Esophagus (tissue), 2 donors: ENCODE data around the gene IL36B. TPM values are rescaled to one million over a fixed set of nuclear protein-coding genes. Genes with fewer than 3 reads are reported as not detected.

Experiments used
- H3K27ac ChIP-seq, 2 donors: one replicate each; pipeline ENCODE4 v1.5.1; 2013; ENCODE audit warnings: low read depth in 2 of 2, mild to moderate bottlenecking in 2 of 2, inconsistent platforms in 1 of 2, low read length in 1 of 2, moderate library complexity in 1 of 2
- H3K27me3 ChIP-seq, 2 donors: one replicate each; pipeline ENCODE4 v1.6.1; 2013; ENCODE audit warnings: low read length in 2 of 2, control low read depth in 1 of 2, mild to moderate bottlenecking in 1 of 2; ENCODE audit not compliant: insufficient read depth in 2 of 2, control insufficient read depth in 1 of 2
- H3K36me3 ChIP-seq, 2 donors: one replicate each; pipeline ENCODE4 v1.6.1; 2013; ENCODE audit warnings: low read length in 1 of 2; ENCODE audit not compliant: control insufficient read depth in 2 of 2, insufficient read depth in 2 of 2
- H3K4me1 ChIP-seq, 2 donors: one replicate each; pipeline ENCODE4 v1.6.1; 2013; ENCODE audit warnings: low read length in 1 of 2; ENCODE audit not compliant: control insufficient read depth in 2 of 2, insufficient read depth in 2 of 2
- H3K4me3 ChIP-seq, 2 donors: one replicate each; pipeline ENCODE4 v1.5.1; 2013; ENCODE audit warnings: low read length in 2 of 2, mild to moderate bottlenecking in 2 of 2, low read depth in 1 of 2, moderate library complexity in 1 of 2
- H3K9me3 ChIP-seq, 2 donors: one replicate each; pipeline ENCODE4 v1.6.1; 2013; ENCODE audit warnings: mild to moderate bottlenecking in 2 of 2, low read depth in 1 of 2, low read length in 1 of 2, moderate library complexity in 1 of 2; ENCODE audit not compliant: control insufficient read depth in 2 of 2, insufficient read depth in 1 of 2
- whole genome bisulfite sequencing, 2 donors: extraction: QIAGEN DNeasy Blood & Tissue Kit; methylation state at CpG; one replicate each; pipeline ENCODE4 v1.1.7; 2013; 5-methylcytosine and 5-hydroxymethylcytosine counted together
- polyA plus RNA-seq, 2 donors: library from polyadenylated mRNA; stranded (reverse); fragments of 200-250 nt; gene quantifications; one replicate each; pipeline ENCODE4 v1.2.3, GENCODE V29; 2013
- donor health status: healthy with polysubstance abuse.
- donor health status: Bipolar disorder and iron deficiency.

The IL36B gene
- polyA plus RNA-seq, 2 donors = 1.5 to 8.8 TPM

DNA sequence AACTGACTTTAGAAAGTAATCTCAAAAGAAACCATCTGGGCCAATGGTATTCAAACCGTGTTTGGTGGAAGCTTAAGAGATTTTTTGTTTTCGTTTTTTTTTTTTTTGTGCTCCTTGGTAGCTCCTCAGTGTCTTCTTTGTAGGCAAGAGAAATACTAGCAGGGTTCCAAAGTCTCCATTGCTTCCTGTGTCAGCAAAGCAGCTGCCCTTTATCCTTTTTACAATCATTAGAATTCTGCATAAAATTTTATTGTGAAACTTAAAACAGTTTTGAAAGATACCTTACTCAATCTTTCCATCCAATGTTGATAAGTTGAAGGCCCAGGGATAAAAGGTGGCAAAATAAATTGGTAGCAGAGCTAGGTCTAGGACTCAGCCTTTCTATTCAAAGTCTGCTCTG is 15.6 kb upstream of the IL36B start:
- Histone ChIP-seq H3K36me3 (peaks cover 0 to 2% of the 10 kb centered on the region in 2 donors), H3K27me3 (no peaks in the 10 kb centered on the region), H3K4me3 (no peak overlapping the region), H3K4me1 (peaks cover 2 to 15% of the 10 kb centered on the region in 2 donors), H3K9me3 (peaks cover 0 to 4% of the 10 kb centered on the region in 2 donors), H3K27ac (no peak overlapping the region)
- 74 to 83% methylated on average over 2 of the region's 2 CpGs for WGBS, 2 donors

DNA sequence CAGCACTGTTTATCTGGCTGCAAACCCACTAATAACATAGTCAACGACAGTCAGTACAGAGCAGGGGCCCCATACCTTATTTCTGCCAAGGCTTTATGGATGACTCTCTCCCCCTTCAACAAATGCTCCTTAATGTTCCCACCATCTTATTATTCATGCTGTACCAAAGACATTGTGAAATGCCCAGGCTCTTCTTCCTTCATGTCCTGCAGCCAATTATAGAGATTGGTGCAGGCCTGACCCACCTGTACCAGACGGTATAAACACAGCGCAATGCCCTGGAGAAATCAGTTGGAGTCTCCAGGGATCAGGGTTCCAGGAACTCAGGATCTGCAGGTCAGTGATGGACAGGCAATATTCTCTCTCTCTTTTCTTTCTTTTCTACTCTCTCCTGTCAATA is 15.0 kb upstream of the IL36B start, which contains the start of gene IL1F10:
TSS of gene IL1F10 (plus strand) at position 290 of the 400 bp plus-strand sequence. CDS start 4,769 bp downstream, outside the sequence.
- peaks cover 0 to 2% of the 10 kb centered on the region in 2 donors for H3K36me3 ChIP-seq
- no peak within 1 kb of the TSS for H3K27ac ChIP-seq
- H3K4me1 ChIP-seq = peaks cover 4 to 15% of the 10 kb centered on the region in 2 donors
- H3K9me3 ChIP-seq = peaks cover 0 to 4% of the 10 kb centered on the region in 2 donors
- no peak within 1 kb of the TSS for H3K4me3 ChIP-seq
- H3K27me3 ChIP-seq = no peaks in the 10 kb centered on the region
- 89 to 93% methylated on average over 3 of the region's 3 CpGs for WGBS, 2 donors

DNA sequence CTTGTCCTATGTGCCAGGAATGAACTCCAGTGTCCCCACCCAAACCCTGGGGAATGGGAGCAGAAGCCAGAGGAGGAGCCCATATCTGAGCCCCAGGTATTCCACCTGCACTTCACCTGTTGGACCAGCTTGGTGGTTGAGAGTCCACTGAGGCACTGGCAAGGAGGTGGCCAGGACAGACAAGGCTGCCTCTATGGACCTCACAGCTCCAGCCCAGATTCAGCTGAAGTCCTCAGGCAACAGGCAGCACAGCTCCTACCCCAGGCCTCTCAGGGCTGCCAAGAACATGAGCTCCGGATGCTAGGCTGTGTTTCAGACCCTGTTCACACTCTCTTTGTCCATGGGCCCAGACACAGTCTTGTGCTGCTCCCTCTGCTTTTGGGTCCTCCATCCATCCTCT is 12.2 kb upstream of the IL36B start:
- Histone ChIP-seq H3K27ac (no peak overlapping the region), H3K36me3 (peaks cover 0 to 2% of the 10 kb centered on the region in 2 donors), H3K4me1 (peaks cover 2 to 3% of the 10 kb centered on the region in 2 donors), H3K27me3 (no peaks in the 10 kb centered on the region), H3K9me3 (peaks cover 0 to 4% of the 10 kb centered on the region in 2 donors), H3K4me3 (no peak overlapping the region)
- WGBS, 2 donors = 79 to 91% methylated on average over 1 of the region's 1 CpG

DNA sequence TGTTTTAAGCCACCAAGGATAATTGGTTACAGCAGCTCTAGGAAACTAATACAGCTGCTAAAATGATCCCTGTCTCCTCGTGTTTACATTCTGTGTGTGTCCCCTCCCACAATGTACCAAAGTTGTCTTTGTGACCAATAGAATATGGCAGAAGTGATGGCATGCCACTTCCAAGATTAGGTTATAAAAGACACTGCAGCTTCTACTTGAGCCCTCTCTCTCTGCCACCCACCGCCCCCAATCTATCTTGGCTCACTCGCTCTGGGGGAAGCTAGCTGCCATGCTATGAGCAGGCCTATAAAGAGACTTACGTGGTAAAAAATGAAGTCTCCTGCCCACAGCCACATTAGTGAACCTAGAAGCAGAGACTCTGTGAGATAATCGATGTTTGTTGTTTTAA is 11.6 kb upstream of the IL36B start:
- Histone ChIP-seq H3K36me3 (peaks cover 0 to 2% of the 10 kb centered on the region in 2 donors), H3K9me3 (peaks cover 0 to 4% of the 10 kb centered on the region in 2 donors), H3K4me1 (peaks cover under 1 to 2% of the 10 kb centered on the region in 2 donors), H3K27ac (no peak overlapping the region), H3K27me3 (no peaks in the 10 kb centered on the region), H3K4me3 (no peak overlapping the region)
- WGBS, 2 donors = 87 to 89% methylated on average over 5 of the region's 5 CpGs

DNA sequence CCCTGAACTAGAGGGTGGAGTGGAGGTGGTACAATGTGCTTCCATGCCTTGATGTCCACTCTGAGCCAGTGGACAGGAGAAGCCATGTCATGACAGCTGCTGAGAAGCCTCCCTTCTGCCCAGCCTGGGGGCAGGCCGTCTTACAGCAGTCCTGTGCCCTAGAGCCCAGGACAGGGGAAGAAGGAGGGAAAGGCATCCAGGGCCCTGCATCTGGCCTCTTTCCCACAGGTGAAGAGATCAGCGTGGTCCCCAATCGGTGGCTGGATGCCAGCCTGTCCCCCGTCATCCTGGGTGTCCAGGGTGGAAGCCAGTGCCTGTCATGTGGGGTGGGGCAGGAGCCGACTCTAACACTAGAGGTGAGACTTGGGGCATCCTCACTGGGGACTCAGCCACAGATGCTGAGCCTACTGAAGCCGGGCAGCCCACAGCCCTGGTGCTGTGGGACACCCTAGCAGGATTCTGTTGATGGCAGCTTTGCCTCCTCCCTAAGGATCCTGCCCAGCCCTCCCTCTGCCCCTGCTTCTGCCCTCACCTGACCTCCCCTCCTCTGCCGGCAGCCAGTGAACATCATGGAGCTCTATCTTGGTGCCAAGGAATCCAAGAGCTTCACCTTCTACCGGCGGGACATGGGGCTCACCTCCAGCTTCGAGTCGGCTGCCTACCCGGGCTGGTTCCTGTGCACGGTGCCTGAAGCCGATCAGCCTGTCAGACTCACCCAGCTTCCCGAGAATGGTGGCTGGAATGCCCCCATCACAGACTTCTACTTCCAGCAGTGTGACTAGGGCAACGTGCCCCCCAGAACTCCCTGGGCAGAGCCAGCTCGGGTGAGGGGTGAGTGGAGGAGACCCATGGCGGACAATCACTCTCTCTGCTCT is 9.5 kb upstream of the IL36B start:
- Histone ChIP-seq H3K4me1 (peaks cover 2 to 7% of the 10 kb centered on the region in 2 donors), H3K27ac (no peak overlapping the region), H3K27me3 (no peaks in the 10 kb centered on the region), H3K36me3 (peaks cover 0 to 2% of the 10 kb centered on the region in 2 donors), H3K4me3 (no peak overlapping the region), H3K9me3 (peaks cover 0 to 4% of the 10 kb centered on the region in 2 donors)
- WGBS, 2 donors = 90 to 92% methylated on average over 18 of the region's 18 CpGs

DNA sequence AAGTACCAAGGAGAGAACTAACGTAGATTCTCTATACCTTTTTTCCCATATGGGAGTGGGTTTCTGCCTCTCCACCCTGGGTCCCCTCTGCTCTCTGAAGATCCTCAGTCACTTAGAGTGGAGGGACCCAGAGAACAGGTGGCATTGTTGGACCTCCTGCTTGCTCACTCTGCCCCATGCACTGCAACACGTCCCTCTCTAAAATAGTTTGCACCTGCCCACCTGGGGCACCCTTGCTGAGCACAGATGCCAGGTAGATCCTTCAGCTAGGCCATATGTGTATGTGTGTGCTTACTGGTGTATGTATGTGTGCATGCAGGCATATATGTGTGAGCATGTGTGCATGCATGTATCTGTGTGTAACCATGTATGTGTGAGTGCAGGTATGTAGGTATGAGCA is 8.6 kb upstream of the IL36B start:
- peaks cover 0 to 4% of the 10 kb centered on the region in 2 donors for H3K9me3 ChIP-seq
- no peak overlapping the region for H3K4me3 ChIP-seq
- peaks cover 2 to 7% of the 10 kb centered on the region in 2 donors for H3K4me1 ChIP-seq
- WGBS, 2 donors = 74 to 84% methylated on average over 2 of the region's 2 CpGs
- peaks cover 0 to 2% of the 10 kb centered on the region in 2 donors for H3K36me3 ChIP-seq
- H3K27me3 ChIP-seq = no peaks in the 10 kb centered on the region
- no peak overlapping the region for H3K27ac ChIP-seq

DNA sequence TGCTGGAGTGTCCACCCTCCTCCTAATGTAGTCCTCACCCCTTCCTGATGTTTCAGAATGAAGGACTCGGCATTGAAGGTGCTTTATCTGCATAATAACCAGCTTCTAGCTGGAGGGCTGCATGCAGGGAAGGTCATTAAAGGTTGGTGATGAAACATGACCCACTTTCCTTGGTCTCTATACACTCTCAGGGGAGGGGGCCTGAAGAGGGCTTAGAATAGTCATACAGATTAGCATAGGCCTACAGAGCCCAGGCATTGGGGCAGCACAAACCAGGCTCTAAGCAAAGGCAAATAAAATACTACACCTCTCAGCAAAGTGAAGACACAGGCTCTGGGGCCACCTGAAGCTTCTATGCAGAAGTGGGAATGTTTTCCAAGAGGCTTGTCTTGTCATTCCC is 8.1 kb upstream of the IL36B start:
- no peak overlapping the region for H3K27ac ChIP-seq
- peaks cover 2 to 7% of the 10 kb centered on the region in 2 donors for H3K4me1 ChIP-seq
- H3K27me3 ChIP-seq = no peaks in the 10 kb centered on the region
- H3K36me3 ChIP-seq = peaks cover 0 to 2% of the 10 kb centered on the region in 2 donors
- 72 to 83% methylated on average over 1 of the region's 1 CpG for WGBS, 2 donors
- H3K4me3 ChIP-seq = no peak overlapping the region
- H3K9me3 ChIP-seq = peaks cover 0 to 6% of the 10 kb centered on the region in 2 donors

DNA sequence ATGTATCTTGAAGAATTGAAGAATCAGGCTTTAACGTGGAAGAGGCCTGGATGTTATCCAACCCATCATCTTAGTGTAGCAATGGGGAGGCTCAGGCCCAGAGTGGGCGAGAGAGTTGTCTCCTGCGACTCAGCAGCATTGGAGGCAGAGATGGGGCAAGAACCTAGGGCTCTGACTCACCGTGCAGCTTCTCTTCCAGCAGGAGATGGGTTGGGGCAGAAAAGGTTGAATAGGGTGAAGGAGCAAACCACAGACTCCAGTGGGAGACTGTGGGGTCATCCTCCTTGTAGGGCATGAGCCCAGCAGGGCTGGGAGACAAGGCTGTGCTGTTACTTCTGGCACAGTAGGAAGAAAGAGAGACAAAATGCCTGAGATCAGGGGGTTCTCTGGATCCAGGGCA is 7.7 kb upstream of the IL36B start:
- Histone ChIP-seq H3K4me3 (no peak overlapping the region), H3K27me3 (no peaks in the 10 kb centered on the region), H3K9me3 (peaks cover 0 to 6% of the 10 kb centered on the region in 2 donors), H3K4me1 (peaks cover 2 to 7% of the 10 kb centered on the region in 2 donors), H3K27ac (no peak overlapping the region), H3K36me3 (peaks cover 0 to 2% of the 10 kb centered on the region in 2 donors)
- WGBS, 2 donors = 72 to 77% methylated on average over 4 of the region's 4 CpGs

DNA sequence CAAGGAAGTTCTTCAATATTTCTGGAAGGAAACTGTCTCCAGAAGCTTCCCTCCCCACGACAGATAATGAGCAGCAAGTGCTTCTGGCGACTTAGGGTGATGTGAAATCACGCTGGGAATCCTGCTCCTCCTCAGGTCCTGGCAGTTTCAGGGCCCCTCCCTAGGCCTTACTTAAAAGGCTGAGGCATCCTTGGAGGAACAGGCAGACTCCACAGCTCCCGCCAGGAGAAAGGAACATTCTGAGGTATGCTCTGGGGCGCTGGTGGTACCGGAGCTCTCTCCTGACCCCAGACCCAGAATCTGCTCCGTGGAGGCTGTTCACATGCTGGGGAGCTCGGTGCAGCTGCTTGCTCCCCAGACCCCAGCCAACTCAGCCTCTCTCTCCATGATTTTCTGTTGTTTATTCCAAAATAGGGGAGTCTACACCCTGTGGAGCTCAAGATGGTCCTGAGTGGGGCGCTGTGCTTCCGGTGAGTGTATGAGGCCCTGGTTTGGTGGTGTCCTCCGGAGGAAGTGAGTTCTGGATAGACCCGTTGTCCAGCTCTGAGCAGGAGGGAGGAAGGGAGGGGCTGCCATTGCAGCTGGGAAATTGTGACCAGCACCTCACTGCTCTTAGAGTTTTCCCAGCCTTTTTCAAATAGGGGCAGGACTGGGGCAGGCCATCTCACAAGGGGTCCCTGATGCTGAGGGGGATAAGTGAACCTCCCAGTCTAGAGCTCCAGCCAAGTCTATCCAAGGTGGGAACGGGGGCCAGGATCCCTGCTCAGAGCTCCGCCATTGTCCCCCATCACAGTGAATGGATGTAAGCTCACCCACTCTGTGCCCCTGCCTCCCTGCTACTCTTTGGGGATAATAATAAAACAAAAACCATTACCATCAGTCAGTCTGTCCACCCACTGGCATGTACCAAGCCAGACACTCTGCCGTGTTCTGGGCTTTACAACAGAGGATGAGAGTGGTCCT is 6.6 kb upstream of the IL36B start, which contains the start of gene IL36RN:
TSS of gene IL36RN (plus strand) at position 201 of the 963 bp plus-strand sequence. CDS start at position 442, 241 bp downstream.
- 78 to 80% methylated on average over 15 of the region's 15 CpGs for WGBS, 2 donors
- H3K27me3 ChIP-seq = no peaks in the 10 kb centered on the region
- peak within 1 kb of the TSS; percentile 35 to 37 for H3K4me3 ChIP-seq

More for the DNA sequence above, 6.6 kb upstream of the IL36B start, which contains the start of gene IL36RN:
- Histone ChIP-seq H3K9me3 (peaks cover 2 to 4% of the 10 kb centered on the region in 2 donors), H3K36me3 (no peaks in the 10 kb centered on the region), H3K27ac (peak within 1 kb of the TSS; percentile 67 to 72), H3K4me1 (peaks cover 2 to 7% of the 10 kb centered on the region in 2 donors)
